Spleen (tissue), 7 donors: ENCODE data around the gene ANKRD27.

Source experiments
- POLR2A ChIP-seq, 3 donors: fragments of 450-650 bp; IDR thresholded peaks; one replicate each; pipeline ENCODE4 v1.5.1; 2017; ENCODE audit warnings: antibody characterized with exemption in 3 of 3, mild to moderate bottlenecking in 1 of 3
- POLR2AphosphoS5 ChIP-seq, 3 donors: sonication (generic); formaldehyde crosslinking; IDR thresholded peaks; one replicate each; pipeline ENCODE4 v1.5.1; 2017; ENCODE audit warnings: antibody characterized with exemption in 3 of 3
- TF ChIP-seq, protein P1 (sequence below), 11 experiments: fragments of 200-600 bp in 7 of 11; fragments of 450-650 bp in 4 of 11; sonication (generic) in 4 of 11; IDR thresholded peaks in 8 of 11; conservative IDR thresholded peaks in 3 of 11; 1 replicate in 7 of 11; 2 replicates in 4 of 11; pipeline versions ENCODE4 v1.4.0 to v1.8.0; 2016 to 2021; ENCODE audit warnings: antibody characterized with exemption in 11 of 11, inconsistent platforms in 4 of 11, mild to moderate bottlenecking in 1 of 11
- donor health status: DM: no; HTN: no; CAD: no; lungs with moderate emphysema.
- donor health status: DM: no; HTN: no; CAD: no.
- donor health status: DM: no; HTN: no; CAD: no.

DNA sequence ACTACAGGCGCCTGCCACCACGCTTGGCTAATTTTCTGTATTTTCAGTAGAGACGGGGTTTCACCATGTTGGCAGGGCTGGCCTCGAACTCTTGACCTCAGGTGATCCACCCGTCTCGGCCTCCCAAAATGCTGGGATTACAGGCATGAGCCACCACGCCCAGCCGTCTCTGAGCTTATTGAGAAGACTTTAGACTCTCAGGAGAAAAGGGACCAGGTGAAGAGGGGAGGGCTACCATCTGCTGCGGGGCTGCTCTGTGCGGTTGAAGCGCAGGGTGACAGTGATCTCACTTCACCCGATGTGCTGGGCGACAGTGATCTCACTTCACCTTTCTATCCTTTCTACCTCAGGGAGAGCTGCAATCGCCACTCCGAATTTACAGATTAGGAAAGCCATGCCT, 68.7 kb downstream of the ANKRD27 start:
- TF ChIP-seq, protein P1, sequence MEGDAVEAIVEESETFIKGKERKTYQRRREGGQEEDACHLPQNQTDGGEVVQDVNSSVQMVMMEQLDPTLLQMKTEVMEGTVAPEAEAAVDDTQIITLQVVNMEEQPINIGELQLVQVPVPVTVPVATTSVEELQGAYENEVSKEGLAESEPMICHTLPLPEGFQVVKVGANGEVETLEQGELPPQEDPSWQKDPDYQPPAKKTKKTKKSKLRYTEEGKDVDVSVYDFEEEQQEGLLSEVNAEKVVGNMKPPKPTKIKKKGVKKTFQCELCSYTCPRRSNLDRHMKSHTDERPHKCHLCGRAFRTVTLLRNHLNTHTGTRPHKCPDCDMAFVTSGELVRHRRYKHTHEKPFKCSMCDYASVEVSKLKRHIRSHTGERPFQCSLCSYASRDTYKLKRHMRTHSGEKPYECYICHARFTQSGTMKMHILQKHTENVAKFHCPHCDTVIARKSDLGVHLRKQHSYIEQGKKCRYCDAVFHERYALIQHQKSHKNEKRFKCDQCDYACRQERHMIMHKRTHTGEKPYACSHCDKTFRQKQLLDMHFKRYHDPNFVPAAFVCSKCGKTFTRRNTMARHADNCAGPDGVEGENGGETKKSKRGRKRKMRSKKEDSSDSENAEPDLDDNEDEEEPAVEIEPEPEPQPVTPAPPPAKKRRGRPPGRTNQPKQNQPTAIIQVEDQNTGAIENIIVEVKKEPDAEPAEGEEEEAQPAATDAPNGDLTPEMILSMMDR (IDR thresholded peaks at IDR 0.05 in 8 of 11, conservative IDR thresholded peaks at IDR 0.05 in 3 of 11) = no peak
- TF ChIP-seq POLR2A (IDR thresholded peaks at IDR 0.05) (no peak), POLR2AphosphoS5 (IDR thresholded peaks at IDR 0.05) (no peak)
